Astrocyte (in vitro differentiated cells and primary cell): ENCODE measurements around the gene CD40. TPM values are rescaled to one million over a fixed set of nuclear protein-coding genes. Genes with fewer than 3 reads are reported as not detected.

Experiments
- DNase-seq: peaks from one replicate; pipeline ENCODE4 v3.0.0-alpha.2; 2010; ENCODE audit warnings: low read depth
- FAIRE-seq: peaks from 2 replicates; lab custom pipeline; 2011; peaks lifted over from hg19 to GRCh38; lab: Jason Lieb, UNC
- H2AFZ ChIP-seq: 2 replicates; pipeline ENCODE4 v1.6.0; 2012; ENCODE audit warnings: low read depth, low read length, inconsistent platforms
- H3K27ac ChIP-seq: 2 replicates; pipeline ENCODE4 v1.5.1; 2011; ENCODE audit warnings: low read depth, low read length, inconsistent platforms
- H3K27me3 ChIP-seq: 2 replicates; pipeline ENCODE4 v1.6.0; 2011; ENCODE audit warnings: low read length, inconsistent platforms; ENCODE audit not compliant: insufficient read depth
- H3K36me3 ChIP-seq: 2 replicates; pipeline ENCODE4 v1.5.1; 2011; ENCODE audit warnings: low read length, inconsistent platforms; ENCODE audit not compliant: insufficient read depth
- H3K4me1 ChIP-seq: 2 replicates; pipeline ENCODE4 v1.5.1; 2011; ENCODE audit warnings: low read length, inconsistent platforms; ENCODE audit not compliant: insufficient read depth
- H3K4me2 ChIP-seq: 2 replicates; pipeline ENCODE4 v1.6.0; 2012; ENCODE audit warnings: low read length, inconsistent platforms
- H3K4me3 ChIP-seq: 2 replicates; pipeline ENCODE4 v1.5.1; 2011; ENCODE audit warnings: low read depth, mild to moderate bottlenecking, low read length, inconsistent platforms; ENCODE audit not compliant: insufficient read depth
- H3K79me2 ChIP-seq: 2 replicates; pipeline ENCODE4 v1.6.0; 2012; ENCODE audit warnings: mild to moderate bottlenecking, low read length, inconsistent platforms; ENCODE audit not compliant: insufficient read depth
- H3K9ac ChIP-seq: 2 replicates; pipeline ENCODE4 v1.6.0; 2012; ENCODE audit warnings: mild to moderate bottlenecking, low read length, inconsistent platforms
- H3K9me3 ChIP-seq: 2 replicates; pipeline ENCODE4 v1.5.1; 2012; ENCODE audit warnings: low read depth, mild to moderate bottlenecking, low read length, inconsistent platforms; ENCODE audit not compliant: insufficient read depth
- H4K20me1 ChIP-seq: 2 replicates; pipeline ENCODE4 v1.6.0; 2012; ENCODE audit warnings: low read length, inconsistent platforms; ENCODE audit not compliant: insufficient read depth
- H3K27ac Mint-ChIP-seq: one replicate; pipeline ENCODE4 v1.8.0; 2021; ENCODE audit warnings: mild to moderate bottlenecking, mixed read lengths; ENCODE audit not compliant: unreplicated experiment
- H3K27me3 Mint-ChIP-seq: one replicate; pipeline ENCODE4 v1.8.0; 2021; ENCODE audit warnings: low read depth, mixed read lengths; ENCODE audit not compliant: unreplicated experiment
- H3K36me3 Mint-ChIP-seq: one replicate; pipeline ENCODE4 v1.8.0; 2021; ENCODE audit warnings: low read depth, mixed read lengths; ENCODE audit not compliant: unreplicated experiment
- H3K4me1 Mint-ChIP-seq: one replicate; pipeline ENCODE4 v1.8.0; 2021; ENCODE audit warnings: low read depth, mixed read lengths; ENCODE audit not compliant: unreplicated experiment
- H3K4me3 Mint-ChIP-seq: one replicate; pipeline ENCODE4 v1.8.0; 2021; ENCODE audit warnings: mild to moderate bottlenecking, moderate library complexity, mixed read lengths; ENCODE audit not compliant: unreplicated experiment
- H3K9me3 Mint-ChIP-seq: one replicate; pipeline ENCODE4 v1.8.0; 2021; ENCODE audit warnings: mild to moderate bottlenecking, mixed read lengths; ENCODE audit not compliant: unreplicated experiment
- CTCF ChIP-seq: IDR thresholded peaks from 2 replicates; pipeline ENCODE4 v1.5.1; 2011; ENCODE audit warnings: low read depth, mild to moderate bottlenecking, inconsistent platforms, low read length, moderate library complexity; ENCODE audit not compliant: insufficient read depth
- EZH2 ChIP-seq: IDR thresholded peaks from 2 replicates; pipeline ENCODE4 v1.6.1; 2012; ENCODE audit warnings: mild to moderate bottlenecking, low read length, inconsistent platforms; ENCODE audit not compliant: insufficient read depth
- total RNA-seq: library from RNA; stranded (reverse); gene quantifications from 2 replicates; pipeline ENCODE4 v1.2.1, GENCODE V29; 2021

CD40 gene
- total RNA-seq, 1 donor from 2014 or later = 2.3 TPM

- no peaks in the 10 kb centered on the region for H3K36me3 Mint-ChIP-seq
These were observed 36.7 kb downstream of the CD40 start for GRCh38 chr20:46154796-46155195.

GRCh38 chr20:46156065-46156464, 38.0 kb downstream of the CD40 start:
- Histone ChIP-seq H3K9ac (no peak overlapping the region), H3K36me3 (no peaks in the 10 kb centered on the region), H3K4me2 (no peak overlapping the region), H3K9me3 (no peaks in the 10 kb centered on the region), H3K27ac (no peak overlapping the region), H3K79me2 (no peaks in the 10 kb centered on the region), H3K4me1 (no peaks in the 10 kb centered on the region), H3K4me3 (no peak overlapping the region), H3K27me3 (peaks cover 15% of the 10 kb centered on the region), H4K20me1 (no peaks in the 10 kb centered on the region), H2AFZ (no peak overlapping the region)
- DNase-seq = no peak
- no peak for TF ChIP-seq EZH2
- no peak for TF ChIP-seq CTCF
- Mint-ChIP-seq H3K27ac (no peak overlapping the region), H3K36me3 (no peaks in the 10 kb centered on the region), H3K27me3 (peaks cover 47% of the 10 kb centered on the region), H3K4me3 (no peak overlapping the region), H3K4me1 (no peaks in the 10 kb centered on the region), H3K9me3 (peaks cover 4% of the 10 kb centered on the region)
- no peak for FAIRE-seq

More at GRCh38 chr20:46154796-46155195, 36.7 kb downstream of the CD40 start:
- no peaks in the 10 kb centered on the region for H3K4me1 ChIP-seq
- no peak overlapping the region for H3K9ac ChIP-seq
- peaks cover 41% of the 10 kb centered on the region for H3K27me3 Mint-ChIP-seq
- H3K36me3 ChIP-seq = no peaks in the 10 kb centered on the region
- no peaks in the 10 kb centered on the region for H3K9me3 ChIP-seq
- no peak overlapping the region for H3K4me3 Mint-ChIP-seq
- TF ChIP-seq CTCF = no peak
- TF ChIP-seq EZH2 = no peak
- no peaks in the 10 kb centered on the region for H4K20me1 ChIP-seq
- H3K4me2 ChIP-seq = no peak overlapping the region
- no peak overlapping the region for H3K27ac Mint-ChIP-seq
- H3K4me1 Mint-ChIP-seq = no peaks in the 10 kb centered on the region
- H3K9me3 Mint-ChIP-seq = peaks cover 4% of the 10 kb centered on the region
- FAIRE-seq (no peak), DNase-seq (no peak)
- no peak overlapping the region for H3K4me3 ChIP-seq
- no peak overlapping the region for H3K27ac ChIP-seq
- H2AFZ ChIP-seq = no peak overlapping the region
- no peaks in the 10 kb centered on the region for H3K79me2 ChIP-seq
- peaks cover 12% of the 10 kb centered on the region for H3K27me3 ChIP-seq

GRCh38 chr20:46157076-46157592, 39.0 kb downstream of the CD40 start:
- H3K4me3 ChIP-seq = no peak overlapping the region
- Mint-ChIP-seq H3K27me3 (peaks cover 57% of the 10 kb centered on the region), H3K4me3 (no peak overlapping the region), H3K36me3 (no peaks in the 10 kb centered on the region), H3K27ac (no peak overlapping the region), H3K9me3 (peaks cover 4% of the 10 kb centered on the region), H3K4me1 (no peaks in the 10 kb centered on the region)
- no peak overlapping the region for H3K9ac ChIP-seq
- H3K36me3 ChIP-seq = no peaks in the 10 kb centered on the region
- H3K27ac ChIP-seq = no peak overlapping the region
- H3K9me3 ChIP-seq = no peaks in the 10 kb centered on the region
- DNase-seq (no peak), FAIRE-seq (no peak)
- no peak overlapping the region for H2AFZ ChIP-seq
- no peaks in the 10 kb centered on the region for H4K20me1 ChIP-seq
- no peak for TF ChIP-seq CTCF
- TF ChIP-seq EZH2 = no peak
- H3K4me2 ChIP-seq = no peak overlapping the region
- H3K79me2 ChIP-seq = no peaks in the 10 kb centered on the region
- H3K27me3 ChIP-seq = peaks cover 15% of the 10 kb centered on the region
- H3K4me1 ChIP-seq = no peaks in the 10 kb centered on the region
